Activated CD8-positive, alpha-beta memory T cell treated with anti-CD3 and anti-CD28 coated beads for 36 hours (primary cell): ENCODE results near the gene NTM. TPM values are rescaled to one million over a fixed set of nuclear protein-coding genes. Genes with fewer than 3 reads are reported as not detected.

ENCODE experiments used
- CTCF ChIA-PET: fragments of 350-600 bp; sonication (Branson Sonifier 250); formaldehyde crosslinking; loops from one replicate; lab custom pipeline; 2021; ENCODE audit warnings: antibody characterized with exemption; lab: Charles Lee
- POLR2A ChIA-PET: fragments of 350-600 bp; sonication (Branson Sonifier 250); formaldehyde crosslinking; loops from one replicate; lab custom pipeline; 2021; ENCODE audit warnings: antibody characterized with exemption; lab: Charles Lee
- total RNA-seq, 2 experiments: library from RNA; stranded (reverse); gene quantifications; one replicate each; pipeline ENCODE4 v1.2.3, GENCODE V29; 2021

The NTM gene
- total RNA-seq, 2 experiments from 2014 or later: not detected

DNA sequence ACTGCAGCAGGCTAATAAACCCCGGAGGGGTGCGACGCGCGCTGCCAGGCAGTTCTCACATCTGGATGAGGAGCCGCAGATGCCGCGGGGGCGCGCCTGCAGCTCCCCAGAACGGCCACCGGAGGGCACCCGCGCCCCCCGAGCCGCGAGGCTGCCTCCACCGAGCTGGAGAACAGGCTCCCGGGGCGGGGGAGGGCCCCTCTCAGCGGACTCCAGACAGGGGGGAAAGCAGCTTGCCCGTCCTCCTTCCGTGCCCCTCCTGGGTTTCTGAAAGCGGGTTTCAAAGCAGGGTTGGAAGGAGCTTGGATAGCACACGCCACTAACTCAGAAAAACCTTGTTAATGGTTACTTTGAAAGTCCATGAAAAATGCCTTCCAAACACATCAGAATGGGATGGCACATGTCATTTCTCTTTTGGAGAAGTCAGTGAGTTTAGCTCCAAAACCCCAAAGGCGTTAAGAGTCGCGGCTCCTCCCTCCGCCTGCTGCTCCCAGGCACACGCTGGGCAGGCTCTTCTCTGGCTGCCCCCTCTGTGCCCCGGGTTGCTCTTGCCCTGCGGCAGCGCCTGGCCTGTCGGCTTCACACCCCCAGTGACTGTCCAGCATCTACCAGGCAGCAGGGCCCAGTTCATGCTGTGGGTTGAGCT is 317.8 kb downstream of the NTM start:
- ChIA-PET CTCF (no interaction called here), POLR2A (no interaction called here)

DNA sequence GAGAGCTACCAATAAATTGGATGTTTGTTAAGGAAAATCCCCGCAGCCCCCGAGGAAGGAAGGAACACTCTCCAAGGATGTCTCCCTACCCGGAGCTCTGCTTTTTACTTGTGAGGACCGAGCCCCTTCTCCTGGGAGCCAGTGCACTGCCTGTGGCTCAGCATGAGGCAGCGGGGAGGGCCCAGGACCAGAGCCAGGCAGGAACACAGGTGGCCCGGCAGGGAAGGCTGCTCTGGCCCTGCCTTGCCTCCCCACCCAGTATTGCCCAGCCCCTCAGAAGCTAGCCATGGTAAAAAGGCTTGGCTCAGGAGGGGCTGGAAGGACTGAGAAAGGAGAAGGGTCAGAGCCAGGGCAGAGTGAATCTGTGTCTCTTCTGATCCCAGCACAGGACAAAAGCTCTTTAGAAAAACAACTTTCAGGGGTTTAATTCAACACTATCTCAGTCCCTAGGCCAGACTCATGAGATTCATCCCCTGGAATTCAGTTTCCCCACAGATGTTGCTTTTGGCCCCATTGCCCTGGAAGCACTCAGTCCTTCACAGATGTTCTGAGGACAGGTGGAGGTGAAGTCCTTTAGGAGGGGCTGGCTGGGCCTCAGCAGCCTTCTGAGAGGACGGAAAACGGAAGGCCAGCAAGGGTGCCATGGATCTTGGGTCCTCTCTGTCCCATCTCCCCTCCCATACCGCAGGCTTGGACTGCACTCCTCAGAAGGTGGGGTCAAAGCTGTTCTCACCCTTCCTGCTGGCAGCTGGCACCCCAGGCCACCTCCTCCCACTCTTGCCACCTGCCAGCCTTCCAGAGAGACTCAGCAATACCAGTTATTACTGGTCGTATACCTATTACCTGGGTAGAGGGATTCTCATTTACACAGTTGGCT is 318.9 kb downstream of the NTM start:
- POLR2A ChIA-PET: no interaction called here
- CTCF ChIA-PET: no interaction called here

DNA sequence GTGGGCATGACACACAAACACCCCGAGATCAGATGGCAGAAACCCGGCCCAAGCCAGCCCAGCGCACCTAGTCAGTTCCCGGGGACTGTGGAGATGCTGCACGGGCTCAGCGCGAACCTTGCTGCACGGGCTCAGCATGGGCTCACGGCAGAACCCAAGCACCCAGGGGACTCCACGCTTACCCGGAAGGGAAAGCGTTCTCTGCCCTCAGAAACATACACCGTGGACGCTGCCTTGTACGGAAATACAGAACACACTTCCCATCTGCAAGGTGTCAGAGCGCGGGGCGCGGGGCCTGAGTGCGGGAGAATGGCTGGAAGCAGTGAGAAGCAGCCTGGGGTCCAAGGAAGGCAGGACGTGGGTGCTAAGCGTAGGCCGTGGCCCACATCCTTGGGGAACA is 319.9 kb downstream of the NTM start:
- ChIA-PET POLR2A (no interaction called here), CTCF (no interaction called here)

DNA sequence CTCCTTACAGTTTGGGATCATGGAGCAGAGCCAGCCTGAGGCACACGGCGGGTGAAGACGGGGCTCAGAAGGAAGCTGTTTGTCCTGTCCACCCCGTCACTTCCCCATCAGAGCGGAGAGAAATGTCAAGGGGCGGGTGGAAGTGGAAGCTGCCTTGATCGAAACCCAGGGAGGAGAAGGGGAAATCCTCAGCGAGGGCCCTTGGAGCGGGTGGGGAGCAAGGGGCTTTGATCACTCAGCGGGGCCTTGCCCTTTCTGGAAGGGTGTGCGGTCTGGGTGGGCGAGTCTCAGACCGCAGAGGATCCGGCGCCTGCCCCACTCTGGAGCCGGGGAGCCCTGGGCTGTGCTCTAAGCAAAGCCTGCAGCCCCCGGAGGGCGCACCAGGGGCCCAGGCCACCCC is 320.4 kb downstream of the NTM start:
- ChIA-PET CTCF (no interaction called here), POLR2A (no interaction called here)

DNA sequence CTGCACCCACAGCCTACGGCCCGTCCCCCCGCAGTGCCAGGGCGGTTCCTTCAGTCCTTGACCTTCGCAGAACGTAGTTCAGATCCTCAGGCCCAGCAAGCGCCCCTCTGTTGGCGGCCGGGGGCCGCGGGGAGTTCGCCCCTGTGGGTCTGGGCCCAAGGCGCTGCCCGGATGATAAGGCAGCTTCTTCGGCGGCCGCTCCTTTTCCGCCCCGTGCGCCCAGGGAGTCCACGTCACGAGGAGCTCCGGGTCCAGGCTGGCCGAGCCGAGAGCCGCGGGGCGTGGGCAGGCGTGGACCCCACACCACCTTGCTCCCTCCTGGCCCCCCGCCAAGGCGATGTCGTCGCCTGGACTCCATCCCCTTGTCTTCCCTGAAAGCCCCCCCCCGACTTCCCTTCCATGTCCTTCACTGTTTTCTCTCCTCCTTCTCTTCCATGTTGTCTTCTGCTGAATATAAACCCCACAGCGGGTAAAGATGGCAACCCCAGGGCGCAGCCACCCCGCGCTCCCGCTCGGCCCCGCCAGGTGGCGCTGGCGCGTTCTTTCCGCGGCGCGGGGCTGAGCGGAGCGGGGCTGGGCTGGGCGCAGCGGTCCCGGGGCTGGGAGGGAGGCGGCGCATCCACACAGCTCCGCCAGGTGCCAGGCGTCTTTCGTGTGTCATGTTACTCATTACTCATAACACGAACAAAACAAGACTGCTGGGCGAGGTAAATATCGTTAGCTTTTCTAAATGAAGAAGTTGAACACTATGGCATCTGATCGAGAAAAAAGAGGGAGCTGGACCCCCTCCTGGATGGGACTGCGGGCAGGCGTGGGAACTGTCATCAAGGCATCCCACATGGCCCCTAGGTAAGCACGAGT is 321.0 kb downstream of the NTM start:
- ChIA-PET POLR2A (no interaction called here), CTCF (no interaction called here)

DNA sequence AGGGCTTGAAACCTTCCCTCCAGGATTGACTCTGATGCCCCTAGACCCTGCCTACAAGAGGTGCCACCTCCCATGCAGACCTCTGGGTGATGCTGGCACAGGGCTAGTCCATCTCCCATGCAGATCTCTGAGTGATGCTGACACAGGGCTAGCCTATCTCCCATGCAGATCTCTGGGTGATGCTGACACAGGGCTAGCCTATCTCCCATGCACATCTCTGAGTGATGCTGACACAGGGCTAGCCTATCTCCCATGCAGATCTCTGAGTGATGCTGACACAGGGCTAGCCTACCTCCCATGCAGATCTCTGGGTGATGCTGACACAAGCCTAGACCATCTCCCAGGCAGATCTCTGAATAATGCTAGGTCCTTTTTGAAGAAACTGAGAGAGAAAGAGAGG is 321.7 kb downstream of the NTM start:
- ChIA-PET POLR2A (no interaction called here), CTCF (no interaction called here)

DNA sequence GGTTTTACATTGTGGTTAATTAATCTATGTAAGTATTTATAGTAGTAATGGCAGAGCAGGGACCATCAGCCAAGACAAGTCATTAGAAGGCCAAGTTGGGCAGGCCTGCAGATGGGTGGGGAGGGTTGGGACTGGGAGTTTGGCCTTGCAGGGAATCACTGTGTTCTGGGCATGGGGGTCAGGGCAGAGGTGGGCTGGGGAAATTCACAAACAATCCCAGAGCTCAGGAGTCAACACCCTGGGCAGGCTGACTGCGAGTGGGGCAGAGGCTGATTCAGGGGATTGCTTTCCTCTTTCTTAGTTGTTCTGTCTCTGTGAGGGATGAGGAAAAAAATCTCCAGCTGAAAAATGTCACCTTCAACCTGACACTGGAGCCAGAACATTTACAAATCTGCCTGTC is 322.5 kb downstream of the NTM start:
- POLR2A ChIA-PET: no interaction called here
- CTCF ChIA-PET: no interaction called here

DNA sequence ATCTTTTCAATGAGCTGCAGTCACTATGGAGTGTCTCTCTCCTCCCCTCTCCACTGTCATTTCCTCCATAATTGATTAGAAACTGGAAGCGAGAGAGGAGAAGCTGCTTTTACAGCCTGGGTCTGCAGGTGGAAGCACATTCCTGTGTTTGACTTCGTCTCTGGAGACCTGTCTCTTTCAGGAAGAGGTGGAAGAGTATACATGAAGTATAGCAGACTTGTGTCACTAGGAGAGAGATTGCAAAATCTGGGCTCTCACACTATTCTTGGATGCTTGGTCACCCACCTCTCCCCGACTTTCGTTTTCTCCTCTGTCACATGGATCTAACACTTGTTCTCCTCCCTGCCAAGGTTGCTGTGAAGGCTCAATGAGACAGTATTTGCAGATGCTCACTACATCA is 323.3 kb downstream of the NTM start:
- ChIA-PET CTCF (no interaction called here), POLR2A (no interaction called here)

DNA sequence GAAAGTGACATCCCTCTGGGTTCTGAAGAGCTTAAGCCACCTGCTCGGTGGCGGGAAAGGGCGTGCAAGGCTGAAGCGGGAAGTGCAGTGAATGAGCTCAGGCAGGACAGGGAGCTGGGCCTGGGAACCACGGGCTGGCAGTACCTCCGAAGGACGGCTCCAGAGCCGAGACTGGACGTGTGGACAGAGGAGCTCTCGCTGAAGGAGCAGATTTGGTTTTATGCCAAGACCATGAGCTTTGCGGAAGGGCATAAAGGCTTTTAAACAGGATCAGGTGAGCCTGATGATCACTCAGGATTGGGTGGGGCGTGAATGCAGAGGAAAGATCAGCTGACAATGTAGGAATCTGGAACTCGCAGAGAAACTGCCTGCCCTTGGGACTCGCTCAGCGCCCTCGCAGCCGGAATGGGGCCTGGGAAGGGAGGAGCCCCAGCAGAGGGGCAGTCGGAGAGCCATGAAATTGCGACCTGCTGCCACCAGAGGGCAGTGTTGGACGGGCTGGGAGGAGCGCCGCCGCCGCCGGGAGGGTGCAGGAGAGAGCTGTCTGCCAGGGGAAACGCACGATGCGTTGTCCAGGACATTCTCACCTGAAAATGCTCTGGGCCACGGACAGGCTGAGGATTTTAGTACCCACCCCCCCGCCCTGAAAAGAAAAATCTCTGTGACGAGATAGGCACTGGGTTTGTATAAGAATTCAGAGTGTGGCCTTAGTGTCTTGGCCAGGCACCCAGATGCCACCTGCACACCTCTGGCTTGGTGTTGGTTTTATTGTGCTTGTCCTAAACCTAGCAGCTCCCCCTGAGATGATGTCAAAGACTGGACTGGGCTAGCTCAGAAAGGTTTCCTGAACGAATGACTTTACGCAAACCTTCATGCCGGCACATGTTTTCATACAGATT is 324.4 kb downstream of the NTM start:
- ChIA-PET CTCF (no interaction called here), POLR2A (no interaction called here)

DNA sequence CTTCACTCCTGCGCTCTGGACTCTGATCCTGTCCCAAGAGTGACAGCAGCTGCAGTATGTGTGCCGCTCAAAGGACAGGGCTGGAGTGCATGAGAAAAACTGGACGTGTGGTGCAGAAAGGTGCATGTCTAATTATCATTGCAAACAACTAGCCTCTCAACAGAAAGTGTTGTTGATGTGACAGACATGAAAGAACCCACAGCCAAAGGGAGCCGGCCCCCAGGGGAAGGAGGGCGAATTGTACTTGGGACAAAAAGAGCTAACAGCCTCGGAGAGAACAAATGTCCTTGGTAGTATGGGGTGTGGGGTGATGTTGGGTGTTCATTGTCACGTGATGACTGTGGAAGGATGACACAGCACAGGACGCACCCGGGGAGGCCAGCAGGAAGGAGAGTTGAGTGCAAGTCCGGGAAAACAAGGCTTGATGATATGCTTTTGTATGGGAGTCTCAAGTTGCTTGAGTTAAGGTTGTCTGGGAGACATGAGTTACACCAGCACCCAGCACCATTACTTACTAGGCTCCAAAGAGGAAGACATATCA is 325.5 kb downstream of the NTM start:
- POLR2A ChIA-PET: no interaction called here
- CTCF ChIA-PET: no interaction called here

DNA sequence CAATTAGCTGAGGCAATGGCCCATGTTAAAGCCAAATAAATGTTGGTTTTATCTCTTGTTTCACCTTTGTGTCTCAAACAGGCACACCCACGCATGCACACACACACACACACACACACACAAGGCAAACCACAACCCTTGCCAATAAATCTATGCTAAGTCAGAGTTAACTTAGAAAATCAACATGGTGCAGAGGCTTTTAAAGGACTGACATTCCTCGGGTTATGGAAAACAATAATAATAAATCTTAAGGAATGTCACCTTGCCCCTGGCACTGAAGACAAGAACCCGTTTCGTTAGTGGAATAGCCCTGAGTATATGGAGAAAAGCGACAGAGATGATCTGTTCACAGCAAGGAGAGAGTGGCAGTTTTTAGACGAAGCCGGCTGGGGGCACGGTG is 326.3 kb downstream of the NTM start:
- ChIA-PET POLR2A (no interaction called here), CTCF (no interaction called here)

DNA sequence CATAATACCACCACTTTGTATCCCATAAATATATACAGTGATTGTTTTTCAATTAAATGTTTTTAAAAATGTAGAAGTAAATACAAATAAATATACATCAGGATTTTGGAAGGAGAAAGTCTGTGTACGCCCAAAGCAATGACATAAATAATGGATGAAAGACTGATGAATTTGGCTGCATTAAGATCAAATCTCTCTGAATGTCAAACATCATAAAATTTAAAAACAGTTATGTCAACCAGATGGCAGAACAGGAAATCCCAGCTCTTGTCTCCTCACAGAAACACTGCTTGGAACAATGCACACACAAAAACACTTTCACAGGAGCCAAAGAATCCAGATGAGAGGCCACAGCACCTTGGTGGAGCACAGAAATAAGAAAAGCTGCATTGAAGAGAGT is 332.9 kb downstream of the NTM start:
- POLR2A ChIA-PET: no interaction called here
- CTCF ChIA-PET: no interaction called here

DNA sequence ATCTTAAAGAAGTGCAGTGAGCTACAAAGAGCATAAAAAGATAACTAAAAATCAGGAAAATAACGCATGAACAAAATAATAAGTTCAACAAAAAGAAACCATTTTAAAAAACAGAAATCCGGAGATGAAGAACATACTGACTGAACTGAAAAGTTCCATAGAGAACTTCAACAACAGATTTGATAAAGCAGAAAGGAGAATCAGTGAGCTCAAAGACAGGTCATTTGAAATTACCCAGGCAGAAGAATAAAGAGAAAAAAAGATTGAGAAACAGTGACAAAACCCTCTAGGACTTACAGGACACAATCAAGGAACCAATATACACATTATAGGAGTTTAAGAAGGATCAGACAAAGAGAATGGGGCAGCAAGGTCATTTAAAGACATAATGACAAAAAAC is 334.3 kb downstream of the NTM start:
- CTCF ChIA-PET: no interaction called here
- POLR2A ChIA-PET: no interaction called here

DNA sequence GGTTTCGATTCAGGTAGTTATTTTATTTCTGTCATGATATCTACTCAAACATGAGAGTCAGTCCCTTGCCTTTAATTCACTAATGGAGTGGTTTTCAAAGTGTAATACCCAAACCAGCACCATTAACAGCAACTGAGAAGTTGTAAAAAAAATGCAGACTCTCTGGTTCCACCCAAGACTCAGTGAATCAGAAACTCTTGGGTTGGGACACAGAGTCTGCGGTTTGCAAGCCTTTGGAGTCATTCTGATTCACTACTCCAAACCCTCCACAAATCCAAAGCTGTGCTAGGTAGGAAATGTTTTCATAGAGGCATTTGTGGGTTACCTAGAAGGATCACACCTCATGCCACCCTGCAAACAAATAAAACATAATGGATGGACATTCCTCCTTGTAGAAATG is 340.1 kb downstream of the NTM start:
- CTCF ChIA-PET: no interaction called here
- POLR2A ChIA-PET: no interaction called here

DNA sequence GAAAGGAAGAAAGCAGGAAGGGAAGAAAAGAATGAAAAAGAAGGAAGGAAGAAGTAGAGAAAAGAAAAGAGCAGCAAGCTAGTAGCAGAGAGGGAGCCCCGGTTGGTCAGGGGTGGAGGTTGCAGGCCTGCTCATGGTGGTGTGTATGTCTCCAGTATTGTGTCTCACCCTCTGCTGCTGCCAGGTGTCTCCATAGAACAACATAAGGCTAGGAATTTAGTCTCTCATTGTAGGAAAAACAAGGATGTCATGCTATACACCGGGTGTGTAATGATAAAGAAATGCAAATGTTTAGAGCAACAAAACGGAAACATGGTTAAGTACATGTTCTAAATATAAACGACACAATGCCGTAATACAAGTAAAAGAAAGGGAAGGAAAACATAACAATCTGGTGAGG is 342.5 kb downstream of the NTM start:
- ChIA-PET CTCF (no interaction called here), POLR2A (no interaction called here)

DNA sequence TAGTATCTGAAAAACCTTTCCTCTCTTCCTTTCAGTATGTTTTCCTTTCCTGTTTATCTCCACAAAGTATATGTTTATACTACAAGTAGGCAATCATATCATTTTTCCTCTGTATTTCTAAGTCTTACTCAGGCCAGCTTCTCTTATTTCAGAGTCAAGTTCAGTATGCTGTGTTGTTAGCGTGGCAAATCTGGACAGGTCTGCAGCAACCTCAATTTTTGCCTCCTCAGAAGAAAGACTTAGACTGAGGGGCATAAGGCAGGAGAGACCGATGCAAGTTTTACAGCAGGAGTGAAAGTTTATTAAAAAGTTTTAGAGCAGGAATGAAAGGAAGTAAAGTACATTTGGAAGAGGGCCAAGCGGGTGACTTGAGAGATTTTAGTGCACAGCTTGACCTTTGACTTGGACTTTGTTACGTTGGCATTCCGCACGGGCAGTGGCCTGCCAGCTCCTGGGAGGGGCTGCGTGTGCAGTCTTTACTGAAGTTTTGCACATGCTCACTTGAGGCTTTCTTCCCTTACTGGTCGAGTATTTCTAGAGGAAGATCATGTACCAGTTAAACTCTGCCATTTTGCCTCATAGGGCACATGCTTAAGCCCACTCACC is 343.2 kb downstream of the NTM start:
- POLR2A ChIA-PET: no interaction called here
- CTCF ChIA-PET: no interaction called here

DNA sequence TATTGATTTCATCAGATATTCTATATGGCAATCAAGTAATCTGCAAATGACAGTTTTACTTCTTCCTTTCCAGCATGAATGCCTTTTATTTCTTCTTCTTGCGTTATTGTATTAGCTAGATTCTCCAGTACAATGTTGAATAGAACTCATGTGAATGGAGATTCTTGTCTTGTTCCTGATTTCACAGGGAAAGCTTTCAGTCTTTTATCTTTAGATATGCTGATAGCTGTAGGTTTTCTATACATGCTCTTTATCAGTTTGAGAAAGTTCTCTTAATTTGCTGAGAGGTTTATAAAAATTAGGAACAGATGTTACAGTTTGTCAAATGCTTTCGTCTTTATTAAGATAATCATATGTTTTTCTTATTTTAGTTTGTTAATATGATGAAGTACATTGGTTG is 347.2 kb downstream of the NTM start:
- ChIA-PET POLR2A (no interaction called here), CTCF (no interaction called here)

DNA sequence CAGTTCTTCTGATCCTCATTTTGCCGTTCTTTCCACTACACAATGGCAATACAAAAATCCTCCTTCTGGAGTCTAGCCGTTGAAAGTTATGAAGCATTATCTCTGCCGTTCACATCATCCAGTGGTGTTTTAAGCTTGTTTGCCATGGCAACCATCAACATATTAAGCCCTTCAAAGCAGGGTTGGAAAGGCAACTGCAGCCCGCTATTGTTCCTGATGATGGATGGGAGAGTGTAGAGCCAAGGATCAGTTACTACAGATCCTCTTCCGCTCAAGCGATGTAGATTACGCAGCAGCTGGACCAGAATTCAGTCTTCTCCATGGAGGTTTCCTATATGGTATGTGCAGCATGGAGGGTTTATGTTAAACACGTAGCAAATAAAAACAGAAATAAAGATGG is 352.7 kb downstream of the NTM start:
- POLR2A ChIA-PET: no interaction called here
- CTCF ChIA-PET: no interaction called here

DNA sequence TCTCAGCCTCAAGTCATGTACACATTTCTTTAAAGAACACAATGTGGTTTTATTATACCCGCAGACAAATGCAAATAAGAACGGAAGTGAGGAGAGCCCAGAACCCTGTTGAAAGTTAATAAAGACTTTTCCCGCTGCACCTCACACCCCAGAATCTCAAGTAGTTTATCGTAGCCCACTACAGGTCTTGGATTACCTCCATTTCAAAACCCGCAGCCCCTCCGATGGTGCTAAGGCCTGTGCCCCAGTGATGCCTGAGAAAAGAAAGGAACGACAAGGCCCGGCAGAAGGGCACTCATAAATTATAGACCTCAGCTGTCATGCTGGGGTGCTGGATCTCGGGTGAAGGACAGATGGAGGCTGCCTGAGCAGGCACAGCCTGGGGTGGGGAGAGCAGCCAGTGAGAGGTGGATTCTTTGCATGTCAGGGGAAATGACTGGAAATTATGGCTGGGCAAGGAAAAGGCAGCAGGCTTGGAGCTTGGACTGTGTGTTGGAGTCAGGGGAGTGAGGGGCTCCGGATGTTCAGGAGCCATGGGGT is 354.1 kb downstream of the NTM start:
- CTCF ChIA-PET: no interaction called here
- POLR2A ChIA-PET: no interaction called here
